ENCODE results near the gene AADACL4.

- TF ChIP-seq ZZZ3 (IDR thresholded peaks at IDR 0.05; ENCODE audit: control insufficient read depth, insufficient read length, low read depth) (no peak), RAD21 (IDR thresholded peaks at IDR 0.05; ENCODE audit: insufficient read depth, low read depth, low read length) (no peak), NRF1 (conservative IDR thresholded peaks at IDR 0.05; ENCODE audit: low read depth, low read length) (no peak), CHD1 (IDR thresholded peaks at IDR 0.05; ENCODE audit: low read depth, low read length) (no peak), POLR2A (IDR thresholded peaks at IDR 0.05; ENCODE audit: low read depth, low read length) (no peak)
Observed at GRCh38 chr1:12621346-12622335, 22.2 kb upstream of the AADACL4 start.

Measured in GM12878 (cell line).